ENCODE measurements around the gene NGFR.
"Not testable (repeated sequence)": the region's sequence is repeated elsewhere in the genome, so short reads cannot be mapped to it uniquely, and the experiment has no call there.

Gene NGFR

DNA sequence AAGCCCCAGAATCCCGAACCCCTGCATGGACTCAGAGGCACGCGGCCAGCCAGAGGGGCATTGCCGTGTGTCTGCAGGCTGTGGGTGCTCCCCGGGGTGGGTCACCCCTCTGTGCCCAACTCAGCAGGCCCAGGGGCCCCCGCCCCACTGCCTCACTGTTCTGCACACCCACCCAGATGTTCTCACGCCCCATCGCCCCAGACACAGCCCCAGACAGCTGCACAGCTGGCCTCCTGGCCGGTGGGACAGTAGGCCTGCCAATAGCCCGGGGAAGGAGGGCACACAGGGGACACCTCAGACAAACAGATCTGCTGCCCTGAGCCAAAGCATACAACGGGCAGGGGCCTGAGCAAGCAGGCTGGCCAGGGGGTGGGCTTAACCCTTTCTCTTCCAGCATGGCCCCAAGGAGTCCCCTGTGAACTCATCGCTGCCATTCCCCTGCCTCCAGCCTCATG, 53.0 kb downstream of the NGFR start:
- no peak overlapping the region for H3K9ac ChIP-seq
- H3K4me1 ChIP-seq, result no peaks in the 10 kb centered on the region
- H3K9me3 ChIP-seq (ENCODE audit: control insufficient read depth, low read length), result no peaks in the 10 kb centered on the region
- no peak overlapping the region for H3K27ac ChIP-seq
- no peak overlapping the region for H2AFZ ChIP-seq
- H3K79me2 ChIP-seq, result no peaks in the 10 kb centered on the region
- no peaks in the 10 kb centered on the region for H3K27me3 ChIP-seq (ENCODE audit: control insufficient read depth, insufficient read depth, low read length)
- no peak overlapping the region for H3K4me2 ChIP-seq (ENCODE audit: low read length)
- TF ChIP-seq, protein P1, sequence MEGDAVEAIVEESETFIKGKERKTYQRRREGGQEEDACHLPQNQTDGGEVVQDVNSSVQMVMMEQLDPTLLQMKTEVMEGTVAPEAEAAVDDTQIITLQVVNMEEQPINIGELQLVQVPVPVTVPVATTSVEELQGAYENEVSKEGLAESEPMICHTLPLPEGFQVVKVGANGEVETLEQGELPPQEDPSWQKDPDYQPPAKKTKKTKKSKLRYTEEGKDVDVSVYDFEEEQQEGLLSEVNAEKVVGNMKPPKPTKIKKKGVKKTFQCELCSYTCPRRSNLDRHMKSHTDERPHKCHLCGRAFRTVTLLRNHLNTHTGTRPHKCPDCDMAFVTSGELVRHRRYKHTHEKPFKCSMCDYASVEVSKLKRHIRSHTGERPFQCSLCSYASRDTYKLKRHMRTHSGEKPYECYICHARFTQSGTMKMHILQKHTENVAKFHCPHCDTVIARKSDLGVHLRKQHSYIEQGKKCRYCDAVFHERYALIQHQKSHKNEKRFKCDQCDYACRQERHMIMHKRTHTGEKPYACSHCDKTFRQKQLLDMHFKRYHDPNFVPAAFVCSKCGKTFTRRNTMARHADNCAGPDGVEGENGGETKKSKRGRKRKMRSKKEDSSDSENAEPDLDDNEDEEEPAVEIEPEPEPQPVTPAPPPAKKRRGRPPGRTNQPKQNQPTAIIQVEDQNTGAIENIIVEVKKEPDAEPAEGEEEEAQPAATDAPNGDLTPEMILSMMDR (IDR thresholded peaks at IDR 0.05), result no peak
- no peak overlapping the region for H3K4me3 ChIP-seq (ENCODE audit: low read depth, low read length)
- no peaks in the 10 kb centered on the region for H3K36me3 ChIP-seq (ENCODE audit: control insufficient read depth, insufficient read depth, low read length)

DNA sequence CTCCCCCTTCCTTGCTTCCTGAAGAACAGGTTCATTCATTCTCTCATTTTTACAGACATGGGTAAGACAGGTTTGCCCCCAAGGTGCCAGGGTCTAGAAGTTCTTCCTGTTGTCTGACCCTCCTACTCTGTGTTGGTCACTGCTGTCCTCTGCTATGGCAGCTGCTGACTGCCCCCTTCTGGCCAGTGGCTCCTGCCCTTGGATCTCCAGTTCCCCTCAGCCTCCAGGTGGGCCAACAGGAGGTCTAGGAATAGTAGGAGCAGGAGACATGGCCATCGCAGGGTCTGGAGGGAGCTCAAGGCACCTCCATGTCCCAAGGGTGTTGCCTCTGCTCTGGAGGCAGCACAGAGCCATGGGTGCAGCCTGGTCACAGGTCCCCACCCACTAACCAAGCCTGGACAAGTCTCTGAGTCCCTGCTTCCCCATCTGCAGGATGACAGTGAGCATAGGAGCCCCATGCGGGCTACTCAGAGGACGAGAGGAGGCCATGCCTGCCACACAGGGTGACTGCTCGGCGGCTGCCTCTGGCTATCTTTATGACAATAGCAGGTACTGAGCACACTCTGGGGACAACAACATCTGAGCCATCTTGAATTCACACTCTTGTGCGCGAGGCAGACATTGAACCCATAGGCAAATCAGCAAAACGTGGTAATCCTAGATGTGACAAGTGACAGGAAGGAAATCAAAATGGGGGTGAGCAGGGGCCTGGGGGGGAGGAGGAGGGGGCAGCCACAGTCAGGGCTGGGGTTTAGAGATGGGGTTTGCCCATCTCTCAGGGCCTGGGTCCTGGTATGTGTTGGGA, 53.6 kb downstream of the NGFR start:
- no peak overlapping the region for H3K27ac ChIP-seq
- TF ChIP-seq, protein P1 (IDR thresholded peaks at IDR 0.05), result no peak
- H3K4me2 ChIP-seq (ENCODE audit: low read length), result no peak overlapping the region
- no peak overlapping the region for H2AFZ ChIP-seq
- no peak overlapping the region for H3K9ac ChIP-seq
- no peaks in the 10 kb centered on the region for H3K36me3 ChIP-seq (ENCODE audit: control insufficient read depth, insufficient read depth, low read length)
- no peaks in the 10 kb centered on the region for H3K27me3 ChIP-seq (ENCODE audit: control insufficient read depth, insufficient read depth, low read length)
- H3K4me1 ChIP-seq, result no peaks in the 10 kb centered on the region
- no peaks in the 10 kb centered on the region for H3K79me2 ChIP-seq
- no peaks in the 10 kb centered on the region for H3K9me3 ChIP-seq (ENCODE audit: control insufficient read depth, low read length)
- no peak overlapping the region for H3K4me3 ChIP-seq (ENCODE audit: low read depth, low read length)

DNA sequence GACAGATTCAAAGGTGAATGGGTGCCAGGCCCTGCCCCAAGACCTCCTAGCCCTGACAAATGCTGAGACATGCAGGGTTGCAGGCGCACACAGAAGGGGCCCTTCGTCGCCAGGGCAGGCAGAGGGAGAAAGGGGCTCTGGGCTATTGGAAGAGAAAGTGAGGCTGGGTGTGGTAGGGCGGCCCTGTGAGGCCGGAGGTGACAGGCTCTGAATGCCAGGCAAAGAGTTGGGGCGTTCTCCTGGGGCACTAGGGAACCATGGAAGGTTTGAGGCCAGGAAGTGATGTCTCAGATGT, 54.2 kb downstream of the NGFR start:
- TF ChIP-seq, protein P1 (IDR thresholded peaks at IDR 0.05), result no peak
- H3K4me1 ChIP-seq, result no peaks in the 10 kb centered on the region
- H3K79me2 ChIP-seq, result no peaks in the 10 kb centered on the region
- no peaks in the 10 kb centered on the region for H3K27me3 ChIP-seq (ENCODE audit: control insufficient read depth, insufficient read depth, low read length)
- H3K4me3 ChIP-seq (ENCODE audit: low read depth, low read length), result no peak overlapping the region
- H3K36me3 ChIP-seq (ENCODE audit: control insufficient read depth, insufficient read depth, low read length), result no peaks in the 10 kb centered on the region
- H3K9me3 ChIP-seq (ENCODE audit: control insufficient read depth, low read length), result no peaks in the 10 kb centered on the region
- H3K9ac ChIP-seq, result no peak overlapping the region
- H2AFZ ChIP-seq, result no peak overlapping the region
- no peak overlapping the region for H3K27ac ChIP-seq
- H3K4me2 ChIP-seq (ENCODE audit: low read length), result no peak overlapping the region

DNA sequence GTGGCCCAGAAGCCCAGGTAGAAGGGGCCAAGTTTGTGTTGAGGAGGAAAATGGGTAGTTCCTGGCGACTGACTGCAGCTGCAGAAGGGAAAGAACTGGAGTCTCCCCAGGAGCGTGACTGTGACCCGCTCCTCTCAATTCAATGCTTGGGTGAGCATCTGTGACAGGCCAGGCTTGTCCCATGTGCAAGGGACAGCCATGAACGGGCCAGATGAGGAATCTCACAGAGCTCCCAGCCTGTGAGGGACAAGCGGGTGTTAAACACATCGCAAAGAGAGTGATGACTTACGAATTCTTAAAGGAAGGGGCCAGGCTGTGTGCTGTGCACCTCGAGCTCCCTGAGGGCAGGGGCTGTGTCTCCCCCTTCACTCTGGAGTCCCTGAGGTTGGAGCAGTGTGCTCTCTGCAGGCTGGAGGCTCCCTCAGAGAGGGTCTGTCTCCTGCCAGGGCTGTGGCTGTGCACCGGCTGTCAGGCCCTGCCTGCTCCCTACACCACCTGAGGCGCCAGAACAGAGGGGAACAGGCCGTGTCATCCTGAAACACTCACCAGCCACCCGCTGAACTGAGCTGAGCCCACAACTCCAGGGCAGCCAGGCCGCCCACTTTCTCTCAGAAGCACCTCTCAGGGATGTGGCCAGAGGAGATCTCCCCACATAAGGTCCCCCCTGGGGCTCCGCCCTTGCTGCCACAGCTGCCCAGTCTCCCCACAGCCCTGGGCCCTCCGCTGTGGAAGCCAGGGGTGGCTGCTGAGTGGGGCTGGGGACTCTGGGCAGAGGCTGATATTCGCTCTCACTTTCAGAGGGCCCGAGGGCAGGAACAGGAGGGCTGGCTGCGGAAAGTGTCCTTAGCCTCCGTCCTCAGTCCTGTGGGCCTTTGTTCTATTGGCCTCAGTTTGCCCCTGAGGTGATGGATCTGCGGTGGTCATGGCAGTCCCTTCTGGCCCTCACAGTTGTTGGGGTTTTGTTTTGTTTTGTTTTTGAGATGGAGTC, 54.9 kb downstream of the NGFR start:
- H3K4me3 ChIP-seq (ENCODE audit: low read depth, low read length), result no peak overlapping the region
- TF ChIP-seq, protein P1 (IDR thresholded peaks at IDR 0.05), result no peak
- no peak overlapping the region for H3K4me2 ChIP-seq (ENCODE audit: low read length)
- H2AFZ ChIP-seq, result no peak overlapping the region
- no peak overlapping the region for H3K9ac ChIP-seq
- H3K79me2 ChIP-seq, result no peaks in the 10 kb centered on the region
- H3K27me3 ChIP-seq (ENCODE audit: control insufficient read depth, insufficient read depth, low read length), result no peaks in the 10 kb centered on the region
- H3K36me3 ChIP-seq (ENCODE audit: control insufficient read depth, insufficient read depth, low read length), result no peaks in the 10 kb centered on the region
- no peaks in the 10 kb centered on the region for H3K9me3 ChIP-seq (ENCODE audit: control insufficient read depth, low read length)
- H3K4me1 ChIP-seq, result no peaks in the 10 kb centered on the region
- no peak overlapping the region for H3K27ac ChIP-seq

DNA sequence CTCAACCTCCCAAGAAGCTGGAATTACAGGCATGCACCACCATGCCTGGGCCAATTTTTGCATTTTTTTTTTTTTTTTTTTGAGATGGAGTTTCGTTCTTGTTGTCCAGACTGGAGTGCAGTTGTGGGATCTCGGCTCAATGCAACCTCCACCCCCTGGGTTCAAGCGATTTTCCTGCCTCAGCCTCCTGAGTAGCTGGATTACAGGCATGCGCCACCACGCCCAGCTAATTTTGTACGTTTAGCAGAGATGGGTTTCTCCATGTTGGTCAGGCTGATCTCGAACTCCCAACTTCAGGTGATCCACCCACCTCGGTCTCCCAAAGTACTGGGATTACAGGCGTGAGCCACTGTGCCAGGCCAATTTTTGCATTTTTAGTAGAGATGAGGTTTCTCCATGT, 55.7 kb downstream of the NGFR start:
- H3K79me2 ChIP-seq; H3K27ac ChIP-seq; H3K4me3 ChIP-seq (ENCODE audit: low read depth, low read length); H3K9me3 ChIP-seq (ENCODE audit: control insufficient read depth, low read length); H3K4me1 ChIP-seq; H2AFZ ChIP-seq; H3K4me2 ChIP-seq (ENCODE audit: low read length); H3K36me3 ChIP-seq (ENCODE audit: control insufficient read depth, insufficient read depth, low read length); H3K9ac ChIP-seq; H3K27me3 ChIP-seq (ENCODE audit: control insufficient read depth, insufficient read depth, low read length): not testable (repeated sequence)

All from parathyroid adenoma (tissue), 2 donors.